ENCODE results near the gene PLA2R1. TPM values are rescaled to one million over a fixed set of nuclear protein-coding genes. Genes with fewer than 3 reads are reported as not detected.

Gene PLA2R1
- polyA plus RNA-seq, 1 donor from 2014 or later: 0.69 TPM

DNA sequence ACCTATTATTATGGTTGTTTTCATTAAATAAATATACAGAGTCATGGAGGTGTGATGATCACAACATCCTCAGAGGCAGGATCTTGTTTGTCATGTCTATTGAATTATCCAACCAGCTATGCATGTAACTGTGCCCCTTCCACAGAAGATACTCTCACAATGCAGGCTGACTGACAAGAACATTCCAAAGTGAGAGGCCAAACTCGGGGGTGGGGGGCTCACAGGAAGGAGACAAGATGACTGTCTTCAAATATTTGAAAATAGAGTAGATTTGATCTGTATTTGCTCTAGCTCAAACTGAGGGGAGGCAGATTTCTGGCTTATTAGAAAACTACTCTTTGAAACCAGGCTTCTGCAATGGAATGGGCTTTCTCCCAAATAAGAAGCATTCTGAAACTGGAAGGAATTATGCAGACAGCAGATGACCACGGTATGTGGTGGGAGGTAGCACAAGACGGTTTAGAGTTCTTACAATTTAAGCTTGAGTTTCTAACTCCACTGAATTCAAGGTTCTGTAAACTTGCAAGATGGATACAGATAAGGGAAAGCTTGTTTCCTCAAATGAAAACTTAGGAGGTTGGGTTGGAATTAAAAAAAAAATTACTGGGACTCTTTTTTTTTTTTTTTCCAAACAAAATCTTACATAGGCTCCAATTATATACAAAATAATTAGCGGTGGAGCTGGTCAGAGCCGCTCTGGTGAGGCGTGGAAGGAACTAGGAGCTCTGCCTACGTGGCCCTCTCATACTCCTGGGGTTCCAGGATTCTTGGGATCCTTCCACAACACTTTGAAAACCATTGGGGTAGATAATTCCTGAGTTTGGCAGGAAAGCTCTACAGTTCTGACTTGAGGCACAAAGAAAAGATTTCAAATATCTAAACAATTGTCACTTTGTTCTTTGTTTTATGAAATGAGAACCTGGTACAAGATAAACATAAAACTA lies 79.3 kb downstream of the PLA2R1 start:
- no peaks in the 10 kb centered on the region for H3K79me2 ChIP-seq (replicated peaks; ENCODE audit: insufficient read depth, low read length)
- no peaks in the 10 kb centered on the region for H3K27me3 ChIP-seq (ENCODE audit: insufficient read depth, low read depth, low read length)
- no peaks in the 10 kb centered on the region for H3K9me3 ChIP-seq (ENCODE audit: low read length)
- no peak overlapping the region for H3K9ac ChIP-seq (ENCODE audit: low read length)
- no peak overlapping the region for H2AFZ ChIP-seq (ENCODE audit: low read depth, low read length)
- H3F3A ChIP-seq (ENCODE audit: insufficient read depth, low read length, poor library complexity, severe bottlenecking): no peaks in the 10 kb centered on the region
- TF ChIP-seq, protein P1, sequence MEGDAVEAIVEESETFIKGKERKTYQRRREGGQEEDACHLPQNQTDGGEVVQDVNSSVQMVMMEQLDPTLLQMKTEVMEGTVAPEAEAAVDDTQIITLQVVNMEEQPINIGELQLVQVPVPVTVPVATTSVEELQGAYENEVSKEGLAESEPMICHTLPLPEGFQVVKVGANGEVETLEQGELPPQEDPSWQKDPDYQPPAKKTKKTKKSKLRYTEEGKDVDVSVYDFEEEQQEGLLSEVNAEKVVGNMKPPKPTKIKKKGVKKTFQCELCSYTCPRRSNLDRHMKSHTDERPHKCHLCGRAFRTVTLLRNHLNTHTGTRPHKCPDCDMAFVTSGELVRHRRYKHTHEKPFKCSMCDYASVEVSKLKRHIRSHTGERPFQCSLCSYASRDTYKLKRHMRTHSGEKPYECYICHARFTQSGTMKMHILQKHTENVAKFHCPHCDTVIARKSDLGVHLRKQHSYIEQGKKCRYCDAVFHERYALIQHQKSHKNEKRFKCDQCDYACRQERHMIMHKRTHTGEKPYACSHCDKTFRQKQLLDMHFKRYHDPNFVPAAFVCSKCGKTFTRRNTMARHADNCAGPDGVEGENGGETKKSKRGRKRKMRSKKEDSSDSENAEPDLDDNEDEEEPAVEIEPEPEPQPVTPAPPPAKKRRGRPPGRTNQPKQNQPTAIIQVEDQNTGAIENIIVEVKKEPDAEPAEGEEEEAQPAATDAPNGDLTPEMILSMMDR (IDR thresholded peaks at IDR 0.05; ENCODE audit: poor library complexity, severe bottlenecking): no peak
- TF ChIP-seq REST (IDR thresholded peaks at IDR 0.05; ENCODE audit: borderline replicate concordance): no peak
- no peak for TF ChIP-seq TAF1 (IDR thresholded peaks at IDR 0.05; ENCODE audit: low read depth)
- no peaks in the 10 kb centered on the region for H4K20me1 ChIP-seq (ENCODE audit: insufficient read depth)
- no peak overlapping the region for H3K4me2 ChIP-seq (ENCODE audit: low read length)
- H3K9me2 ChIP-seq (ENCODE audit: insufficient read depth, low read length): no peaks in the 10 kb centered on the region
- H3K27ac ChIP-seq (ENCODE audit: low read length): no peak overlapping the region
- H3K36me3 ChIP-seq (ENCODE audit: insufficient read depth, low read length): no peaks in the 10 kb centered on the region
- H3K4me3 ChIP-seq (ENCODE audit: low read length): no peak overlapping the region

DNA sequence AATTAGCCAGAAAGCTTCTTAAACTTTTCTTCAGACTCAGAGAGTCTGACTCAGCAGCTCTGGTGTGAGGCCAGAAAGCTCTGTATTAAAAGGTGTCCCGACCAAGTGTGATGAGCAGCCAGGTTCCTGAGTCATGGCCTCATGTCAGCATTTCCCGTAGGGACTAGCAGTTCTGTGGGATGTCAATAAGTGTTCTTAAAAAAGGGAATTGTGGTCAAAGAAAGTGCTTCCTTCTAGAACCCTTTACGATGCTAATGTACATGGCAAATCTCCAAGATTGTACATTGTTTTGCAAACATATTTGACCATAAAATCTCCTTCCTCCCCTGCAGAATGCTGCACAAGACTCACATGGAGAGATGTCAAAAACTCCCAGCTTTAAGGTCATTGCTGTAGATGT lies 80.1 kb downstream of the PLA2R1 start:
- no peak overlapping the region for H2AFZ ChIP-seq (ENCODE audit: low read depth, low read length)
- H3K4me3 ChIP-seq (ENCODE audit: low read length): no peak overlapping the region
- no peak overlapping the region for H3K27ac ChIP-seq (ENCODE audit: low read length)
- no peaks in the 10 kb centered on the region for H3K36me3 ChIP-seq (ENCODE audit: insufficient read depth, low read length)
- no peaks in the 10 kb centered on the region for H3K9me2 ChIP-seq (ENCODE audit: insufficient read depth, low read length)
- no peak overlapping the region for H3K9ac ChIP-seq (ENCODE audit: low read length)
- no peaks in the 10 kb centered on the region for H4K20me1 ChIP-seq (ENCODE audit: insufficient read depth)
- H3F3A ChIP-seq (ENCODE audit: insufficient read depth, low read length, poor library complexity, severe bottlenecking): no peaks in the 10 kb centered on the region
- H3K79me2 ChIP-seq (replicated peaks; ENCODE audit: insufficient read depth, low read length): no peaks in the 10 kb centered on the region
- no peak overlapping the region for H3K4me2 ChIP-seq (ENCODE audit: low read length)
- no peaks in the 10 kb centered on the region for H3K9me3 ChIP-seq (ENCODE audit: low read length)
- H3K27me3 ChIP-seq (ENCODE audit: insufficient read depth, low read depth, low read length): no peaks in the 10 kb centered on the region
- no peak for TF ChIP-seq MXI1 (conservative IDR thresholded peaks at IDR 0.05; ENCODE audit: poor library complexity, severe bottlenecking)
- no peak for TF ChIP-seq SMC3 (conservative IDR thresholded peaks at IDR 0.05; ENCODE audit: poor library complexity)
- no peak for TF ChIP-seq REST (IDR thresholded peaks at IDR 0.05; ENCODE audit: borderline replicate concordance)
- TF ChIP-seq RAD21 (conservative IDR thresholded peaks at IDR 0.05): no peak

Data from neural cell (in vitro differentiated cells).